NK-92 (cell line): ENCODE results near the gene NT5C1A.

Experiments
- DNase-seq: peaks from one replicate; lab custom pipeline; 2025; ENCODE audit not compliant: unreplicated experiment; lab: John Stamatoyannopoulos, UW

NT5C1A gene

GRCh38 chr1:39663559-39663958, 8.3 kb downstream of the NT5C1A start:
- DNase-seq, result no peak

DNA sequence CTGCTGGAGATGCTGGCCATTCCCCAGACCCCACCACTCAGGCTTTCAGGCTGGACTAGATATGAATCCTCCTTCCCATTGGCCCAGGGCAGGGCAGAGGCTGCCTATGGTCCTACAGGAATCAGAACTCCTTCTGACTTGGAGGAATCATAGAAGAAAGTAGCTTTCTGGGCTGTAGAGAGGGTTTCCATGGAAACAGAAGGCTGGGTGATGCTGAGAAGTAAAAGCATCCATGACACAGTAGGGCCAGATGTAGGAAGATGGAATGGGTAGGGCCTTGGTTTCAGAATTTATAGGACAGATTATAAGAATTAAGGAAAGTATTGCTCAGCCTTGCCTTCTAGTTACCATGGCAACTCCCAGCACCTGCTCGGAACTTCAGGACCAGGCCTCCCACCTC, 9.0 kb downstream of the NT5C1A start:
- DNase-seq, result no peak

- no peak for DNase-seq
Measured at GRCh38 chr1:39659538-39659937, 12.4 kb downstream of the NT5C1A start.

- no peak for DNase-seq
Measured at GRCh38 chr1:39659110-39659509, 12.8 kb downstream of the NT5C1A start.

- no peak for DNase-seq
Measured at GRCh38 chr1:39657923-39658485, 13.9 kb downstream of the NT5C1A start.

DNA sequence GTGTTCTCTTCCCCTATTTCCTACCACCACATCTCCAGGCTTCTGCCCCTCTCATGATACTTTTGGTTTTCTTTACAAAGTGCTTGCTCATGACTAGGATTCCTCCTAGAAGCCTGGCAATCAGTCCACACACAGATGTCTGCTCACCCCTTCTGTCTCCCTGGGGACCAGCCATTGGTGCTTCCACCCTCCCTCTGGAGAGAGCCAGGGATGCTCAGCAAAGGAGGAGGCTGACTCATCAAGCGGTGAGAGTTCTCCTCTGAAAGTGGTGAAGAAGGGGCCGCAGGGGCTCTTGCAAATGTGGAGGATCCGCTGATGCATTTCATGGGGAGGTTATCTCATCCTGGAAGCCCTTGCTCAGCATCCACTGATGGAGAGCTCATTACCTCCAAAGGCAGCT, 14.5 kb downstream of the NT5C1A start:
- no peak for DNase-seq

DNA sequence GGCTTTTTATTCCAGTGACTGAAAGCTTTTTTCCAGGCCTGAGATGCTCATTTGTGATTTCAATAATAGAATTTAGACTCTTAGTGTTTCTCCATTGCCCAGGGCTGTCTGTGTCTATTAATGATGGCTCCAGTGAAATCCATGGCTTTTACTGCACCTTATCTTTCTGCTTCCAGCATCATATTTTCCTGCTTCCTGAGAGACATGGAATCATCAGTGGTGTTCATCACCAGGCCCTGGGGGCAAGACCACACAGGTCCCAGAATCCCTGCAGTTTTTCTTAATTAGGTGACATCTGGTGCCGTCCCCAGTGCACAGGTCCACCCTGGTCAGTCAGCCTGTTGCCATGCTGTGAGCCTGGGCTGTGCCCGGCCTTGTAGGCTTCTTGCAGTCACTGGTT, 15.5 kb downstream of the NT5C1A start:
- DNase-seq, result no peak

GRCh38 chr1:39655578-39656268, 16.2 kb downstream of the NT5C1A start:
- no peak for DNase-seq

GRCh38 chr1:39654291-39654690, 17.6 kb downstream of the NT5C1A start:
- no peak for DNase-seq

GRCh38 chr1:39653546-39654031, 18.3 kb downstream of the NT5C1A start:
- no peak for DNase-seq

GRCh38 chr1:39652554-39652953, 19.4 kb downstream of the NT5C1A start:
- no peak for DNase-seq

- DNase-seq, result no peak
Measured at GRCh38 chr1:39652105-39652504, 19.8 kb downstream of the NT5C1A start.

DNA sequence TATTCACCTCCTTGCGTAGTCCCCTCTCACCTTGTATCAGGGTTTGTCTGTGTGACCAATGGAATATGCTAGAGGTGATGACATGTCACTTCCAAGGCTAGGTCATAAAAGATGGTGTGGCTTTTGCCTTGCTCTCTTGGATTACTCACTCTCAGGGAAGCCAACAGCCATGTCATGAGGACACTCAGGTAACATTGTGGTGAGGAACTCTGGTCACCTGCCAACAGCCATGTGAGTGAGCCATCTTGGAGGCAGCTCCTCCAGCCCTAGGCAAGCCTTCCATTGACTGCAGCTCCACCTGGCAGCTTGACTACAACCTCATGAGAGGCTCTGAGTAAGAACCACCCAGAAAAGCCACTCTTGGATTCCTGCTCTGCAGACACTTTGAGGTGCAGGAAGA, 21.5 kb downstream of the NT5C1A start:
- DNase-seq, result no peak

- no peak for DNase-seq
Measured at GRCh38 chr1:39649636-39650185, 22.2 kb downstream of the NT5C1A start.

DNA sequence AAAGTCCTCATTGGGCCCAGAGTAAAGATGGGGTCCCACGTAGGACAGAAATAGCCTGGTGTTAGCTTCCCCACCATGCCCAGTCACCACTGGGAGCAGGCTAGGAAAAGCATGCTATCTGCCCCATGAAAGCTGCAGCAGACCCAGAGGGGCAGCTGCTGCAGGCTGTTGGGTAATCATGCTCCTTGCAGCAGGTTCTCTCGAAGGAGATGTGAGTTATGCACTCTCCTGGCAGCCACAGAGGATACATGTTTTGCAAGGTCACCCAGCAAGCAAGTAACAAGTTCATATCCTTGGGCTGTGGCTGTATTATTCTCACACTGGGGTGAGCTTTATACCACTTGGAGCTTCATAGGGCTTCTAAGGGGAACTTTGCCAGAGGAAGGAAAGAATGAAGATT, 23.4 kb downstream of the NT5C1A start:
- no peak for DNase-seq

GRCh38 chr1:39647247-39647646, 24.7 kb downstream of the NT5C1A start:
- no peak for DNase-seq

- no peak for DNase-seq
Measured at GRCh38 chr1:39646232-39647081, 25.4 kb downstream of the NT5C1A start.

GRCh38 chr1:39645411-39646043, 26.4 kb downstream of the NT5C1A start:
- DNase-seq, result no peak

GRCh38 chr1:39643705-39644104, 28.2 kb downstream of the NT5C1A start:
- DNase-seq, result no peak

GRCh38 chr1:39642796-39643195, 29.1 kb downstream of the NT5C1A start:
- DNase-seq, result no peak

DNA sequence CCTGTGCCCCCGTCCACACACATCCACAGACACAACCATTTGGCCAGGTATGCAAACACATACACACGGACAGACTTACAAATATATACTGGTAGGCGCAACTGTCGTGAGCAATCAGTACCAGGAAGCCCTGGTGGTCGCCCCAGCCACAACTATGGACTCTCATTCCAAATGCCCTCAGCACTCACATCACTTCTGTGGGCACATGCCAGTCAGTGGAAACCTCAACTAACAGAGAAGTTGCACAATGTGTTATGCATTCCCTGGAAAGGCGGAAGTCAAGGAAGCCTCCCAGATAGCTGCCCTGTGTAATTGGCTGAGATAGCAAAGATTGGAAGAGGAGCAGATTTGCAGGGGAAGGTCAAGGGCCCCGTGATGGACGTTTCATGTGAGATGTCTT, 31.0 kb downstream of the NT5C1A start:
- DNase-seq, result no peak
